Measurements from ENCODE around the gene SPON1. TPM values are rescaled to one million over a fixed set of nuclear protein-coding genes. Genes with fewer than 3 reads are reported as not detected.
A peak's percentile ranks its signal among the peaks of the same experiment; 100 is the strongest.

SPON1 gene
- total RNA-seq (2014; rRNA removed; shearing (Covaris generic)) (6.4 and 6.9 TPM in 2 replicates), polyA plus RNA-seq (2016; fragmentation: Nextera tagmentation; extraction: Ambion mirVana) (2.9 TPM in 2 replicates)
- long read RNA-seq, partial matches to known transcripts = 0 of 4 reads
- long read RNA-seq, other reads (novel, unspliced or antisense) = 4 of 4 reads

GRCh38 chr11:13962562-13963168 is at the start of gene SPON1:
TSS of gene SPON1 (plus strand) at chr11:13962723. CDS start at chr11:13962905, 182 bp downstream.
- H3K27ac ChIP-seq (ENCODE audit: low read depth) = no peak within 1 kb of the TSS
- TF ChIP-seq ZNF462 (CRISPR knock-in tag; IDR thresholded peaks at IDR 0.05) (no peak), STAT1 (IDR thresholded peaks at IDR 0.05; ENCODE audit: unreplicated experiment) (no peak), NANOG (IDR thresholded peaks at IDR 0.05; ENCODE audit: borderline replicate concordance) (no peak), EZH2 (IDR thresholded peaks at IDR 0.05; ENCODE audit: low read depth, unreplicated experiment) (peak; percentile 82)
- Mint-ChIP-seq H3K36me3 (ENCODE audit: low read depth) (no peaks in the 10 kb centered on the region), H3K4me1 (peaks cover 37% of the 10 kb centered on the region), H3K27ac (no peak within 1 kb of the TSS), H3K27me3 (ENCODE audit: insufficient read depth, low read depth, poor library complexity) (peaks cover 55% of the 10 kb centered on the region), H3K9me3 (no peaks in the 10 kb centered on the region), H3K4me3 (peak within 1 kb of the TSS; percentile 77)
- no peaks in the 10 kb centered on the region for H3F3A ChIP-seq (replicated peaks; ENCODE audit: low read depth)
- peak within 1 kb of the TSS; percentile 75 for H3K4me3 ChIP-seq
- no peaks in the 10 kb centered on the region; the same call in 1 of the 2 replicates for H4K20me1 ChIP-seq (replicated peaks; ENCODE audit: insufficient read depth)
- peak within 1 kb of the TSS; percentile 96 for H3K4me2 ChIP-seq
- DNase-seq (ENCODE audit: low spot score) (peak; percentile 87), ATAC-seq (peak; percentile 75)
- peaks cover 48% of the 10 kb centered on the region for H3K4me1 ChIP-seq (ENCODE audit: insufficient read depth)
- no peaks in the 10 kb centered on the region for H3K9me2 ChIP-seq (ENCODE audit: insufficient read depth)
- peaks cover 90% of the 10 kb centered on the region for H3K27me3 ChIP-seq (ENCODE audit: insufficient read depth)
- no peaks in the 10 kb centered on the region for H3K36me3 ChIP-seq (ENCODE audit: insufficient read depth)
- H2AFZ ChIP-seq = peak within 1 kb of the TSS; percentile 99
- H3K79me2 ChIP-seq (replicated peaks; ENCODE audit: insufficient read depth) = no peaks in the 10 kb centered on the region

GRCh38 chr11:13917264-13917663 is 45.3 kb upstream of the SPON1 start:
- no peak for DNase-seq (ENCODE audit: low spot score)
- H3K27me3 ChIP-seq (ENCODE audit: insufficient read depth) = no peaks in the 10 kb centered on the region
- H4K20me1 ChIP-seq (replicated peaks; ENCODE audit: insufficient read depth) = no peaks in the 10 kb centered on the region
- H3K36me3 Mint-ChIP-seq (ENCODE audit: low read depth) = no peaks in the 10 kb centered on the region
- H3K4me3 Mint-ChIP-seq = no peak overlapping the region
- H3K9me2 ChIP-seq (ENCODE audit: insufficient read depth) = peaks cover 10% of the 10 kb centered on the region
- no peaks in the 10 kb centered on the region for H3K79me2 ChIP-seq (replicated peaks; ENCODE audit: insufficient read depth)
- H3K4me2 ChIP-seq = 0 out of 2 replicates have a peak overlapping the region, but pooled peaks have one; percentile 59
- H3K27ac ChIP-seq (ENCODE audit: low read depth) = 0 out of 2 replicates have a peak overlapping the region, but pooled peaks have one; percentile 11
- peaks cover 21% of the 10 kb centered on the region for H3K4me1 Mint-ChIP-seq
- H3F3A ChIP-seq (replicated peaks; ENCODE audit: low read depth) = no peaks in the 10 kb centered on the region
- no peak overlapping the region for H2AFZ ChIP-seq
- H3K9me3 Mint-ChIP-seq = no peaks in the 10 kb centered on the region; the same call in 2 of the 3 replicates
- peak overlapping the region; percentile 36 for H3K27ac Mint-ChIP-seq
- peaks cover 2% of the 10 kb centered on the region for H3K27me3 Mint-ChIP-seq (ENCODE audit: insufficient read depth, low read depth, poor library complexity)
- no peak; the same call in 2 of the 3 replicates for ATAC-seq
- H3K4me3 ChIP-seq = no peak overlapping the region
- no peaks in the 10 kb centered on the region for H3K36me3 ChIP-seq (ENCODE audit: insufficient read depth)
- H3K4me1 ChIP-seq (ENCODE audit: insufficient read depth) = peaks cover 12% of the 10 kb centered on the region
- TF ChIP-seq JUNB (IDR thresholded peaks at IDR 0.05; ENCODE audit: unreplicated experiment) (no peak), POLR2AphosphoS5 (IDR thresholded peaks at IDR 0.05; ENCODE audit: low read depth) (no peak), ZNF114 (CRISPR knock-in tag; IDR thresholded peaks at IDR 0.05) (no peak), REST (IDR thresholded peaks at IDR 0.05; ENCODE audit: unreplicated experiment) (no peak), STAT1 (IDR thresholded peaks at IDR 0.05; ENCODE audit: unreplicated experiment) (no peak), ZNF331 (CRISPR knock-in tag; IDR thresholded peaks at IDR 0.05; ENCODE audit: low read depth) (no peak), ETS1 (IDR thresholded peaks at IDR 0.05) (no peak)
